Measurements from ENCODE around the gene GLYATL1B.
"Not testable (repeated sequence)": the region's sequence is repeated elsewhere in the genome, so short reads cannot be mapped to it uniquely, and the experiment has no call there.

Gene GLYATL1B, protein sequence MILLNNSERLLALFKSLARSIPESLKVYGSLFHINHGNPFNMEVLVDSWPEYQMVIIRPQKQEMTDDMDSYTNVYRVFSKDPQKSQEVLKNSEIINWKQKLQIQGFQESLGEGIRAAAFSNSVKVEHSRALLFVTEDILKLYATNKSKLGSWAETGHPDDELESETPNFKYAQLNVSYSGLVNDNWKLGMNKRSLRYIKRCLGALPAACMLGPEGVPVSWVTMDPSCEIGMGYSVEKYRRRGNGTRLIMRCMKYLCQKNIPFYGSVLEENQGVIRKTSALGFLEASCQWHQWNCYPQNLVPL

DNA sequence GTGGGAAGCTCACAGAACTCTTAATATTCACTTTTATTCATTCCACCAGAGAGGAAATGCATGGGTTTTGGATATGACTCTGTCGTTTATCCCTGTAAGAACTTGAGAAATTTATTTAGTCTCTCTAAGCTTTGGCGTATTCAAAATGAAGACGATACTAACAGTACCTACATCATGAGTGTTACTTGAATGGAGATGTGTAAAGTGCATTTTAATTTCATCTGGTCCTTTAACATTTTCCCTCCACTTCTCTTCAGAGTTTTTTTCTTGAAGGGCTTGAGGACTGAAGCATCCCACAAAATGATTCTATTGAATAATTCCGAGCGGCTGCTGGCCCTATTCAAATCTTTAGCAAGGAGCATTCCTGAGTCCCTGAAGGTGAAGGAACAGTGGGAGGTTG is at the start of gene GLYATL1B:
Gene GLYATL1B (plus strand): TSS at position 301 of the 400 bp plus-strand sequence. CDS start 0 bp downstream, at position 301.
- not testable (repeated sequence) for DNase-seq

DNA sequence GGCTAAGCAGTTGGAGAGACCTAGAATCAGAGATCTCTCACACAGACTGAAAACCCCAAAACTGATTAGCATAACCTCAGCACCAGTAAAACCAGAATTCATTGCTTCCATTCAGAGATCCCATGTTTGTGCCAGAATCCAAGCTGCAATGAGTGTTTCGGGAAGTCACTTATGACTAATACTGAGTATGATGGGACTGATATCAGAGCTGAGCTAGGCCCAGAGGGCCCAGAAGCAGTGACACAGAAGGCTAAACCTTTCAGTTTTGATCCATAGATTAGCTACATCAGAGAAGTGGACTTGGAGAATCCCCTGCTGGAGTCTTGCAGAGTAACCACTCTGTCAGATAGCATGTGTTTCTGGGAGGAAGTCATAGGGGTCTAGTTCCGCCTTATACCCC is 49.6 kb upstream of the GLYATL1B start:
- DNase-seq: not testable (repeated sequence)

DNA sequence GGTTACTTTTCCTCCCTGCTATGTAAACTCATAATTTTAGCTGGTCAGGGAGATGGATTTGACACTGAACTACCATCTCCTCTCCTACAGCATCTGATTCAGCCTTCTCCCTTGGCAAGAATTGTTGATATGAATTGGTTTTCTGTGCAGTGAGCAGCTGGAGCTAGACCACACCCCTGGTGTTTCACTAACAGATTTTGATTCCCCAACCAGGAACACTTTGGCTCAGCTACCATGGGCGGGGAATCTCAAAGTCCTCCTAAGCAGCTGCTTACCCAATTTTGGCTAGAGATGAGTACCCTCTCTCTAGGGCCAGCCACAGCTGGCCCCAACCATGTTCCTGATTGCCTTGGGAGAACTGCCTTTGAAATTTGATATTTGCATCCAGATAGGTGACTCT is 48.7 kb upstream of the GLYATL1B start:
- not testable (repeated sequence) for DNase-seq

DNA sequence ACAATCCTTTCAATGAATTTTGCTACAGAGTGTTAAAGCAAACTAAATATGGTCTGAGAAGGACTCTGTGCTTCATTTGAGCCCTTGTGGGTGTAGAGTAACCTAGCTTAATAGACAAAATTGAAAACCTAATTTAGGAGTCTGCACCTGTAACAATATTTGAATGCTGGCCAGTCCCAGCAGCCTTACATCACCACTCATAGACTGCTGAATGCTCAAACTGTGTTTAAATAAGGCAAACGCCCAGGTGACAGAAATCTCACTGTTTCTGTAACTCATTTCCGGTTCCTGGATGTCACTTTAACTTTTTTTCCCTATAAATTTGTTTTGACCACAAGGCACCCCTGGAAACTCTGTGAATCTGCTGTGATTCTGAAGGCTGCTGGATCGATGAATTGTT is 45.5 kb upstream of the GLYATL1B start:
- no peak for DNase-seq

DNA sequence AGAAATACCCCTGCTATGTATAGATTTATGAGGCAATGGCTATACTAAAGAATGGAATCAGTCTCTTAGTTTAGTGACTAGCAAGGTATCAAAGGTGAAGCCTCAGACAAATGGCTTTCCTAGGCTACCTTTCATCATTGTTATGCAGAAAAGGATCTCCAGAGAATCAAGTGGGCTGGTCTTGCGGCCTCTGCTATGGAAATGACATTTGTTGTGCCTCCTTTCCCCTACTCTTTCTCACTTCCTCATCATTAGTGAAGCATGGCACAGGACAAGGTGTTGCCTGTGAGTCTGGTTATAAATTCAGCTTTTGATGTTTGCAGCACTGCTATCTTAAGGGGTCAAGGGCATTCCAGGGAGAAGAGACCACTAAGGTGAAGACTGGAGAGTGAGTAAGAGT is 34.7 kb upstream of the GLYATL1B start:
- DNase-seq: not testable (repeated sequence)

DNA sequence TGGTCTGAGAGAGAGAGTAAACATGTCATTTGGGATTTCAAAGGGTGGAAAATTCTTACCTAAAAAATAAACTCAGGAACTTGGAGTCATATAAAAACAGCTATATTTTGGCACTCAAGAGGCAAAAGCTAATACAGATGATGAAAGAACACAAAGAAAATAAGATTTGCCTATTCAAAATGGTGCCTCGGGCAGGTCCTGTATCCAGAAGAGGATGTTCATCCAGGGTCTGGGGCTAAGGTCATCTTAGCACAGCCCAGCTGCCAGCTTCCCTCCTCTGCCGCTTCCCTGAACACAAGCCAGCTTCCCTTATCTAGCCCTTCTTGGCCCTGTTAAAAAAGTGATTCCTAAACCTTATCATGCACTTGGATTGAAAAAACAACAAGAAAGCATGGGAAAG is 33.8 kb upstream of the GLYATL1B start:
- not testable (repeated sequence) for DNase-seq

DNA sequence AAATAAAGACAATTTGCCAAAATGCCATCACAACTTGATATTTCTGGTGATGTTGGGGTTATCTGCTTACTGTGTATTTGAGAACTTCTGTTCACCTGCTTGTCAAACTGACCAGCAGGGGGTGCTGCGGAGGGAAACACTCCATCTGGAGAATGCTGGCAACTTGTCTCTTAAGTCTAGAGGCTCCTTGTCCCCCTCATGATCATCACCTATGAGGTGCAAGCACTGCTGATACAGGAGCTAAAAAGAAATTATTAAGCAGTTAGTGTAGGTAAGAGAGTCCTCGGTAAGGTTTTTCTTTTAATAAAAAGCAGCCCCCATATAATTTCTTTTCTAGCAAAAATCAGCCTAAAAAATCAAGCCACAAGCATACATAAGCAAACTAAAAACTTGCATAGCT is 32.7 kb upstream of the GLYATL1B start:
- DNase-seq: peak; percentile 7

DNA sequence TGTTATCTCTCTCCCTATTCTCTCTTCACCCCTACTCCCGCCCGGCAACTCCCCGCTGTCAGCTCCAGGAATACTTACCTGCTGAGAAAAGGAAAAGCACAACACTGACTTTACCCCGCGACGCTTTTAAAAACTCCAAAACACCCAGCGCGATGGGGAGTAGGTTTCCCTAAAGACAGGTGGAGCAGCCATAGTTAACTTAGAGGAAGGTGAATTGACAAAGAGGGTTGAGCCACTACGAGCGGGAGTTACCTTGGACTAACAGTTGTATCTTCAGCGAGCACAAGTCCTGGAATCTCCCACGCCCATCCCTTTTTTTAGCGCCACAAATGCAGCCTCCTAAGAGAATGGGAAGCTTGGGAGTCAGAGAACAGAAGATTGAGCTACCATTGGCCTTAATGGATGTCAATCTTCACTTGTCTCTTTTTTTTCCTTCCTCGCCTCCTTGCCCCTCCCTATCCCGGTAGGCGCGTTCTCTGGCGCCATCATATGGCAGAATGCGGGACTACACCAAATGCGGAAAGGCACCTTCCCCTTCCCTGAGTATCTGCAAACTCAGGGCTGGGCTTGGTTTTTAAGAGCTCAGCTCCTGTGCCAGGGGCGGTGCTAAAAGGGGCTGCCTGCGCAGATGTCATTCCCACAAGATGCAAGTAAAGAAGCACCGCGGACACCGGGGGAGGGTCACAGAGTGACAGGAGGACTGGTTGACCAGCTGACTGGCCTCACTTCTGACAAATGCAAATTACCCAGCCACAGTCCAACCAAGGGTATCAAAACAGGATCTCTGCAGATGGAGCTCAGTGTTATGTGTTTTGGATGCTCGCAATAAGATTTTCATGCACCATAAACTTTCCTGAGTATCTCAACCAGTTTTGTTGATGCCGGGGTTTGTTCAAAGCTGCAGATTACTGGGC is 27.7 kb upstream of the GLYATL1B start:
- DNase-seq: peak; percentile 79

DNA sequence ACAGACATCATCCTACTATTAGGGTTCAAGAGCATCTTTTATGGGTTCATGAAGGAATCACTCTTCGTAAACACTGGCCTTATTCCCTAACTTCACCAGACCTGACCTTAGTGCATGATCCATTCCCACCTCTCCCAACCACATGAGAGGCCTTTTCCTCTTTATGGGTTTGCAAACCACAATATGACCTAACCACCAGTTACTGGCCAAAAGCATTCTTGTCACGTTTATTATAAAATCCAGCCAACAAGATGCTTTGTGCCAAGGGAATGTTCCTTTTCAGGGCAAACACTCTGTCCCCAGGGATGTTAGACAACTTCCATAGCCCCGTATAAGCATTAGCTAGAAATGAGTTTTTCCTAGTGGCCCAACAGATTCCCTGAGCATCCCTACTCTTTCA is 26.0 kb upstream of the GLYATL1B start:
- not testable (repeated sequence) for DNase-seq

DNA sequence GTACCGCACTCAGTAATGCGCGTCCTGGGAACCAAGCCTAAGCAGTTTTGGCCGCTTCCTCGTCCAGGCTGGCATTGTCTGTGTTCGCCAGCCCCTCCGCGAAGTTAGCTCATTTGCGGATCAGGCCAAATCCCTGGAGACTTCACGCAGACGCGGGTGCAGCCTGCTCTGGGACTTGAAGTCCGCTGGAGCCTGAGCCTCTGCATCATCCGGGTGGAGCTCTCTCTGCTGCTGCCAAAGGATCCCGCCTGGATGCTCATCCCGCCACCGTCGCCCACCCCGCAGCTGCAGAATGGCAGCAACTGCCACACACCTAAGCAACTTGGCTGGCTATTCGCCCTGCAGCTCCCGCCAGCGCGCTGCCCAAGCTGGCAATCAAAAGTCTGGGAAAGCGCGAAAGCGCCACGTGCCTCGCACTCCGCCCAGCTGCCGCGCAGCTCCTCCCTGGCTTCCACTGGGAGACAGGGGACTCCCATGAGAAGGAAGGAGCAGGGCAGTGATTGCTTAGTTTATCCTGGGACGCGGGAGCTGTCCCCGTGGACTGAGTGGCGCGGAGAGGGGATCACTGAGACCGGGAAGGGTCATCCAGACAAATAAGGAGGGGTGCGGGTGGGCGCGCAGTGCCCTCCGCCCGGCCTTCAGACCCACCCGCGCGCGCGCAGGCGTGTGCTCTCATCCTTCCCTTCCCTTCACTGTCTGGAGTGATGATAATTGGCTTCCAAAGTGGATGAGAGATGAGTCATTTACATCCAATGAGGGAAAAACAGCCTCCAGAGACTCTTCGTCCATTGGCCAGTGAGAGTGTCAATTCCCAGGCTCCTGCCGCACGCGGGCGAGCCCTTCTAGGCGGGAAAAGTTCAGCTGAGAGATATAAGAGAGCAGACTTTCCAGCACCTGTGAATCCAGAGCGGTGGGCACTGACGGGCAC is 23.2 kb upstream of the GLYATL1B start:
- DNase-seq: no peak

DNA sequence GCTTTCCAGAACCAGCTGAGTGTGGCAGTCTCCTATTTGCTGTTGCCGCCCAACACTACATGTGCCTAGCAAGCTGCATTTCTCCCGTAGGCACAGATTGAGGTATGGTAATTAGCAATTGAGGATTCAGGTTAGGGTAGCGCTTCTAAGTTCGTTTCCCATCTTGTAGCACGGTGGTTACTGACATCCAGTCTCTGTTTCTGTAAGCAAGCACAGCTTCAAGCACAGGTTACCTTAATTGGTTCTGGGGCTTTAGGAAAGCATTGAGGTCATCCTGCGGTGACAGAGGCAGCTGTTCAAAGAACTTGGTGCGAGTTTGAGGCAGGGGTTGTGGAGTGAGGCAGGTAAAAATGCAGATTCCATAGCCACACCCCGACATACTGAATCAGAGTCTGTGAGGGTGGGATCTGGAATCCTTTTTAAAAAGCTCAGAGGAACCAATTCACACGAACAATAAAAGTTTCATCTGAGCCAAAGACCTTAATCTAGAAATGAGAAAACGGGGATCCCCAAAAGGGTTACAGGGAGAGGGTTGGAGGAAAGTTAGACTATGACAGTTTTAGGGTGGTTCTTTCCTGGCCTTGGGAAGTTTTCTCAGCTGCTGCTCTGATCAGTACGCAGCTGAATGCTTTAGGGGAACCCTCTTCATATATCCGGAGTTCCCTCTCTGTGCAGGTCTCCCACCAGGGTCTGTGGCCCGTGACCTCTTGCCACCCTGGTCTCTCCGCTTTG is 21.9 kb upstream of the GLYATL1B start:
- not testable (repeated sequence) for DNase-seq

DNA sequence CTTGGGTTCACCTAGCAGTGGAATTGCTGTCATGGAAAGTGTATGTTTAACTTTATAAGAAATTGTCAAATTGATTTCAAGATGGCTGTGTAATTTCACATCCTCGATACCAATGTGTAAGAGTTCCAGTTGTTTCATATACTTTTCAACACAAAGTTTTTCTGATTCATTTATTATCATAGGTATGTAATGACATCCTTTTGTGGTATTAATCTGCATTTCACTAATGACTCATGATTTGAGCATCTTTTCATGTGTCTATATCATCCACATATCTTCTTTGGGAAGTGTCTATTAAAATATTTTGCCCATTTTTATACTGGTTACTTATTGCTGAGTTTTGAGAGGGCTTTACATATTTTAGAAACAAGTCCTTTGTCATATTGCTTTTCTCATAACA is 17.0 kb upstream of the GLYATL1B start:
- no peak for DNase-seq

DNA sequence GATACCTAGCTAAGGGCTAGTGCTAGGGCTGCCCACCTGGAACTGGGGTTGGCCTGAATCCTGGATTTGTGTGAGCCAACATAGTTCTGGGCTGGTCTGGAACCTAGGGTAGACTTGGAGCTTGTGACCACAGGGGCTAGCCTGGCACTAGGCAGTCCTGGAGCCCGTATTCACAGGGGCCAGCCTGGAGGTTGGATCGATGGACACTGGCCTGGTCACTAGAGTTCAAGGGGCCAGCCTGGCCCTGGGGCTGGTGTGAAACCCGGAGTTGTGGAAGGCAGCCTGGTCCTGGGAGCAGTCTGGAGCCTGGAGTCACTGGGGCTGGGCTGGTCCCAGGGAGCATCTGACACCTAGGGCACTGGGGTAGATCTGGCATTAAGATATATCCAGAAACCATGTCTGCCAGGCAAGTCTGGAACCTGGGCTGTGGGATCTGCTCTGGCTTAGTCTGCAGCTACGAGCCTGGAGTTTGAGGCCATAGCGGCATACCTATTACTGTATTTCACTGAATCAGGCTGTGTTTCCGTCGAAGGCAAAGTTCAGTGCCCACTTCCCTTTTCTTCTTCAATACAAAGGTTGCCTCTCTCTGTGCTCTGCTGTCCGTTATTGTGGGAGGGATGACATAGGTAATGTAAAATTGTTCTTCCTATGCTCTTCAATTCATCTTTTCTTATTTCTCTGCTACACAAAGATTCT is 9.1 kb upstream of the GLYATL1B start:
- no peak for DNase-seq

DNA sequence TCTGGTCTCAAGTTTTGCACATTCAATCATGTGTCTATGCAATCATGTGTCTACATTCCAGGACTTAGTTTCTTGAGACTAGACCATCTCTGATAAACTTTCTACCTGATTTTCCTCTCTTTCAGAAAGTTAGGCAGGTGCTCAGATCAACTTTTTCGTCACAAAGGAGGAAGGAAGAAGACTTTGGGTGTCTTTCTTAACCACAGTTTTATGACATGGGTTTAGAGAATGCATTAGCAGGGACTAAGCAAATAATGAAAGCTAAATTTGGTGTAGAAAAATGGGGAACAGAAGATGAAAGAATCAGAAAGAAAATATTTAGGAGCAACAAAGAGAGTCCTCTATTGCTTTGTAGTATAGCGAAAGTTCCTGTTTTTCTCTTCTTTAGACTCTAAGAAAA is 7.7 kb upstream of the GLYATL1B start:
- DNase-seq: no peak

DNA sequence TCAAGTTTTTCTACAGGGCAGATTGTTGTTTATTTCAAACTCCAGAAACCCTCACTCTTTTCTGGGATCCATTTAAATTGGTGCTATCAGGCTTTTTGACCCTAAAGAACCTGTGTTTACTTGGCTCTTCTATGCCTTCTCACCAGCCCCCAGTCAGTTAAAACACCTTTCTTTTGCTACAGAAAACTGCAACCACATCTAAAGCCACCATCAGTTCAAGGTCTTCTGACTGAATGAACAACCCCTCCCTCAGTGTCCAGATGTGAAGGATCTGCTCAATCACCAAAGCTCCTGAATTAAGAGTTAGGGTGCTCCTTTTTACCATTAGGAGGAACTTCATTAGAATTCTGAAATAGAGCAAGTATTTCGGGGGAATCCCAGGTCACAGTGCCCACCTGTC is 7.0 kb upstream of the GLYATL1B start:
- DNase-seq: no peak

DNA sequence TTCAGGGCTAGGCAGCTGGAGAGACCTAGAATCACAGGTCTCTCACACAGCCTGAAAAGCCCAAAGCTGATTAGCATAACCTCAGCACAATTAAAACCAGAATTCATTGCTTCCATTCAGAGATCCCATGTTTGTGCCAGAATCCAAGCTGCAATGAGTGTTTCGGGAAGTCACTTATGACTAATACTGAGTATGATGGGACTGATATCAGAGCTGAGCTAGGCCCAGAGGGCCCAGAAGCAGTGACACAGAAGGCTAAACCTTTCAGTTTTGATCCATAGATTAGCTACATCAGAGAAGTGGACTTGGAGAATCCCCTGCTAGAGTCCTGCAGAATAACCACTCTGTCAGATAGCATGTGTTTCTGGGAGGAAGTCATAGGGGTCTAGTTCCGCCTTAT is 5.7 kb upstream of the GLYATL1B start:
- DNase-seq: not testable (repeated sequence)

DNA sequence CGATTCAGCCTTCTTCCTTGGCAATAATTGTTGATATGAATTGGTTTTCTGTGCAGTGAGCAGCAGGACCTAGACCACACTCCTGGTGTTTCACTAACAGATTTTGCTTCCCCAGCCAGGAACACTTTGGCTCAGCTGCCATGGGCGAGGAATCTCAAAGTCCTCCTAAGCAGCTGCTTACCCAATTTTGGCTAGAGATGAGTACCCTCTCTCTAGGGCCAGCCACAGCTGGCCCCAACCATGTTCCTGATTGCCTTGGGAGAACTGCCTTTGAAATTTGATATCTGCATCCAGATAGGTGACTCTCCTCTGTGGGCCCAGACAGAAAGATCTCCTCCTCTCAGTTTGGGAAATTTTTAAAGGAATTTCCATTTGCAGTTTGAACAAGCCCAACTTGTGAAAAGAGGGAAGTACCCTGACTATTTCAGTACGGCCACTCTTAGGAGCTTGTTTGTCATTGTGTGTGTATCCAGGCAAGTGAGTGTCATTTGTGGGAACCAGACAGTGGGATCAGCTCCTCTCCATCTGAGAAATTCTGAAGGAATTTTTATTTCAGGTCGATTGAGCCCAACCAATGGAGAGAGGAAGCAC is 4.6 kb upstream of the GLYATL1B start:
- not testable (repeated sequence) for DNase-seq

DNA sequence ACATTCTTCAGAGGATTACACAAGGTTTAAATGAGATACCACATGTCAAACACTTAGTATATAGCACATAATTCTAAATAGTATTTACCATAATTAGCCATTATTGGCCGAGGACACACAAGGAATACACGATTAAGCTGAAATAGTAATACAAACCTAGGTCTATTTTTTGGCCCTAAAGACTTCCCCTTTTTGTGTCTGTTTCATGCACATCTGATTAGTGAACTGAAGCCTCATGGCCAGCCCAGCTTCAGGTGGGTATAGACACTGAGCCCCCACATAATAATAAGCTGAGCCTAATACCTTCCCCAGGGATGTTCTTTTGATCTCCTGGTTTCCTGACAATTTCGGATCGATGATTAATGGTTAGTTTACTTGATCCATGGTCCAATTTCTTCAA is 2.1 kb downstream of the GLYATL1B start:
- no peak for DNase-seq

DNA sequence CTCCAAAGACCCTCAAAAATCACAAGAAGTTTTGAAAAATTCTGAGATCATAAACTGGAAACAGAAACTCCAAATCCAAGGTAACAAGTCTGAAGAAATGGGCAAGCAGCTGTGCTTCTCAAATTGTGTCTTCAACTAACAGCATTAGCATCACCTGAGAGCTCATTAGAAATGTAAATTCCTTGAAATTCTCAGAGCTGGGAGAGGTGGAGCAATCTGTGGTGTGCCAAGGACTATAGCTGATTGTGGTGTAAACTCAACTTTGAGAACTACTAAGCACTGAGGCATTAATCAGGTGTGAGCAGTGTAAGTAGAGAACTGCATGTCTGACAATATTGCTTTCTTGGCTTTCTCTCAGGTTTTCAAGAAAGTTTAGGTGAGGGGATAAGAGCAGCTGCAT is 7.5 kb downstream of the GLYATL1B start:
- DNase-seq: not testable (repeated sequence)

DNA sequence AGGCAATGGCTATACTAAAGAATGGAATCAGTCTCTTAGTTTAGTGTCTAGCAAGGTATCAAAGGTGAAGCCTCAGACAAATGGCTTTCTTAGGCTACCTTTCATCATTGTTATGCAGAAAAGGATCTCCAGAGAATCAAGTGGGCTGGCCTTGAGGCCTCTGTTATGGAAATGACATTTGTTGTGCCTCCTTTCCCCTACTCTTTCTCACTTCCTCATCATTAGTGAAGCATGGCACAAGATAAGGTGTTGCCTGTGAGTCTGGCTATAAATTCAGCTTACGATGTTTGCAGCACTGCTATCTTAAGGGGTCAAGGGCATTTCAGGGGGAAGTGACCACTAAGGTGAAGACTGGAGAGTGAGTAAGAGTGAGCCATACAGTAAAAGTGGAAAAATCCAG is 9.1 kb downstream of the GLYATL1B start:
- DNase-seq: not testable (repeated sequence)

DNA sequence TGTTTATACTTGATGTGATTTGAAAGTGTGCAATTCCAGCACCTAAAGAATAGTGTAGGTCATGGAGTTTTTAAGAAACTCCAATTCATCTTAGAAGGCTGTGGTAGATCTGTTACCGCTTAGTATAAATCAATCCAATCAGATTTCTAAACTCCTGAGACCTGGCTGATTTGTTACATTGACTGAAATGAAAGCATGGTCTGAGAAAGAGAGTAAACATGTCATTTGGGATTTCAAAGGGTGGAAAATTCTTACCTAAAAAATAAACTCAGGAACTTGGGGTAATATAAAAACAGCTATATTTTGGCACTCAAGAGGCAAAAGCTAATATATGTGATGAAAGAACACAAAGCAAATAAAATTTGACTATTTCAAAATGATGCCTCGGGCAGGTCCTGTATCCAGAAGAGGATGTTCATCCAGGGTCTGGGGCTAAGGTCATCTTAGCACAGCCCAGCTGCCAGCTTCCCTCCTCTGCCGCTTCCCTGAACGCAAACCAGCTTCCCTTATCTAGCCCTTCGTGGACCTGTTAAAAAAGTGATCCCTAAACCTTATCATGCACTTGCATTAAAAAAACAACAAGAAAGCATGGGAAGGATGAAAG is 10.0 kb downstream of the GLYATL1B start:
- not testable (repeated sequence) for DNase-seq

Data from NCI-H1105 treated with DMSO at 0.1 percent for 48 hours (cell line).